Kidney (tissue), 14 donors: ENCODE measurements around the gene CAPS. TPM values are rescaled to one million over a fixed set of nuclear protein-coding genes. Genes with fewer than 3 reads are reported as not detected.
A peak's percentile ranks its signal among the peaks of the same experiment; 100 is the strongest.

Source experiments
- DNase-seq, 5 donors: peaks; one replicate each; pipeline ENCODE4 v3.0.0-alpha.2; 2013 to 2020
- FAIRE-seq: peaks from 2 replicates; lab custom pipeline; 2012; peaks lifted over from hg19 to GRCh38; lab: Jason Lieb, UNC
- H3K27ac ChIP-seq, 2 donors: one replicate each; pipeline ENCODE4 v1.7.0; 2013; ENCODE audit warnings: low read depth in 2 of 2, low read length in 2 of 2, inconsistent platforms in 1 of 2
- H3K27me3 ChIP-seq: one replicate; pipeline ENCODE4 v1.7.1; 2013; ENCODE audit warnings: low read length, inconsistent platforms; ENCODE audit not compliant: control insufficient read depth, insufficient read depth
- H3K36me3 ChIP-seq, 3 donors: one replicate each; pipeline versions ENCODE4 v1.7.0 to v1.7.1; 2013; ENCODE audit warnings: low read length in 3 of 3, control low read depth in 1 of 3, inconsistent platforms in 1 of 3; ENCODE audit not compliant: insufficient read depth in 3 of 3, control insufficient read depth in 2 of 3
- H3K4me1 ChIP-seq, 3 donors: one replicate each; pipeline versions ENCODE4 v1.7.0 to v1.7.1; 2013; ENCODE audit warnings: low read length in 3 of 3, inconsistent platforms in 1 of 3, low read depth in 1 of 3; ENCODE audit not compliant: control insufficient read depth in 2 of 3, insufficient read depth in 2 of 3
- H3K4me3 ChIP-seq, 3 donors: one replicate each; pipeline versions ENCODE4 v1.7.0 to v1.8.1; 2013; ENCODE audit warnings: low read length in 3 of 3, control low read depth in 1 of 3, inconsistent platforms in 1 of 3
- H3K9ac ChIP-seq, 3 donors: one replicate each; pipeline versions ENCODE4 v1.7.0 to v1.7.1; 2013; ENCODE audit warnings: low read length in 3 of 3, control low read depth in 1 of 3, inconsistent platforms in 1 of 3
- H3K9me3 ChIP-seq, 3 donors: one replicate each; pipeline versions ENCODE4 v1.7.0 to v1.7.1; 2013; ENCODE audit warnings: low read length in 3 of 3, control low read depth in 1 of 3, inconsistent platforms in 1 of 3; ENCODE audit not compliant: control insufficient read depth in 2 of 3, insufficient read depth in 1 of 3
- CTCF ChIP-seq: IDR thresholded peaks from 3 replicates; pipeline ENCODE4 v1.5.1; 2012; ENCODE audit warnings: mild to moderate bottlenecking, moderate library complexity, borderline replicate concordance; ENCODE audit not compliant: insufficient read depth; ENCODE audit errors: extremely low read depth
- intact Hi-C: fragments of 100-400 bp; cut with DNase I; formaldehyde crosslinking; loops from one replicate; pipeline ENCODE4 v1.11.1; 2022
- polyA plus RNA-seq: library from polyadenylated mRNA; stranded (reverse); fragments of 350-450 nt; fragmentation: Illumina TruSeq; extraction: RNeasy Lipid Tissue Mini Kit (QIAGEN cat#74804); gene quantifications from one replicate; pipeline ENCODE4 v1.2.3, GENCODE V29; 2014; ENCODE audit warnings: low read depth, low replicate concordance; ENCODE audit not compliant: insufficient read depth
- total RNA-seq: library from RNA; stranded (reverse); fragmentation: NEBNext Ultra II Directional; extraction: Animal tissue kit (Norgen Biotek cat#: 25700); gene quantifications from one replicate; pipeline ENCODE4 v1.2.1, GENCODE V29; 2021
- donor health status: control.
- donor health status: control.
- donor health status: control.
- donor health status: control.
- donor health status: control.
- donor health status: DM: yes; HTN: yes; CAD: no.
- donor health status: Normal renal cell carcinoma (clear cell type).

The CAPS gene
- total and polyA plus RNA-seq, 2 donors from 2014 or later = 53.0 to 82.1 TPM

DNA sequence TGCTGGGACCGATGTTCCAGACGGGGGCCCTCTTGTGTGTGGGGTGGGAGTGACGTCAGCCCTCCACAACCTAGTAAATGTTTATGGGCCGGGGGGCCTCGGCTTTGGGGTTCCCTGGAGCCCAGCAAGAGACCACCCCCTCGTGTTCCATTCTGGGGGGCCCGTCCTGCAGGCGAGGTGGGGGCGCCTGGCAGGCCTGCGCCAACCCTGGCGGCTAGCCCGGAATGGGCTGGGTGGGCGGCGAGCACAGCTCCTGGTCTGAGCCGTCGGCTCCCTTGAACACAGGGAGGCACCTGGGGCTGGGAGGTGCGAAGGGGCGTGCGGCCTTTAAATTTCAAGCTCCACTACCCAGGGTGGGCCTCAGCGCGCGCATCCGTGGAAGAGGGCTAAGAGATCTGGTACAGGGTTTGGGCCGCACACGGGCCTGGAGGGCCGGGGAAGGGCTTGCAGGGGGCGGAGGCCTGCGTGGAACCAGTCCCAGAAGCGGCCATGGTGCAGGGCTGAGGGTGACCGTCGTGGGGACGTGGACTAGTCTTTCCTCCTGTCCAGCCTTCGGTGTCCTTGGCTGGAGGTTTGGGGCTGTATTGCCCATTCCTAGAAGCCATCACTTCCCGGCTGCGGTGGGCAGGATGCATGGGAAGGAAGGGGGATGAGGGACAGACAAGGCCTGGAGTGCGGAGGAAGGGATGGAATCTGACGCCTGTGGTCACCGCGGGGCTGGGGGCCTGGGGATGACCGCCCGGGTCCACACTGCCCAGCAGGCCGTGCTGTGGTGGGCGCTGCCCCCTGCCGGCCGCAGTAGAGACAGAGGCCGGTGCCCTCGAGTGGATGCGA, 21.9 kb upstream of the CAPS start:
- Histone ChIP-seq H3K27me3 (no peaks in the 10 kb centered on the region), H3K4me3 (no peak overlapping the region), H3K9me3 (no peaks in the 10 kb centered on the region), H3K4me1 (peaks cover 0 to 13% (median 9%) of the 10 kb centered on the region in 3 donors), H3K36me3 (peaks cover 0 to 4% (median 0%) of the 10 kb centered on the region in 3 donors), H3K9ac (peak overlapping the region in 1 of 3 donors; percentile 34), H3K27ac (no peak overlapping the region)
- intact Hi-C loops = loop anchor here (10.0 kb wide), 1 partner anchor 87 kb away; the partner anchor contains the start of gene NRTN
- FAIRE-seq = no peak
- TF ChIP-seq CTCF = peak; percentile 71
- peak in 4 of 5 donors; percentile 79 to 88 (median 84) for DNase-seq

- Histone ChIP-seq H3K4me3 (no peak overlapping the region), H3K4me1 (peaks cover 0 to 13% (median 9%) of the 10 kb centered on the region in 3 donors), H3K27me3 (no peaks in the 10 kb centered on the region), H3K9ac (no peak overlapping the region), H3K36me3 (peaks cover 0 to 4% (median 0%) of the 10 kb centered on the region in 3 donors), H3K27ac (no peak overlapping the region), H3K9me3 (no peaks in the 10 kb centered on the region)
- intact Hi-C loops = loop anchor here (10.0 kb wide), 1 partner anchor 88 kb away; the partner anchor contains the start of gene NRTN
- no peak for DNase-seq
- TF ChIP-seq CTCF = no peak
- FAIRE-seq = no peak
These were observed 21.2 kb upstream of the CAPS start for GRCh38 chr19:5892772-5893275.

GRCh38 chr19:5893296-5893903, 20.7 kb upstream of the CAPS start:
- H3K4me1 ChIP-seq = peaks cover 0 to 13% (median 9%) of the 10 kb centered on the region in 3 donors
- no peak overlapping the region for H3K27ac ChIP-seq
- peaks cover 0 to 4% (median 0%) of the 10 kb centered on the region in 3 donors for H3K36me3 ChIP-seq
- no peaks in the 10 kb centered on the region for H3K27me3 ChIP-seq
- H3K9me3 ChIP-seq = no peaks in the 10 kb centered on the region
- no peak overlapping the region for H3K9ac ChIP-seq
- intact Hi-C loops = loop anchor here (10.0 kb wide), 1 partner anchor 89 kb away; the partner anchor contains the start of gene NRTN
- DNase-seq (no peak), FAIRE-seq (no peak)
- no peak overlapping the region for H3K4me3 ChIP-seq
- no peak for TF ChIP-seq CTCF
